ENCODE data around the gene GPR162.

GRCh38 chr12:6846316-6846869, 24.8 kb downstream of the GPR162 start:
- TF ChIP-seq CTCF (IDR thresholded peaks at IDR 0.05; ENCODE audit: low read depth, low read length) (no peak), POLR2A (IDR thresholded peaks at IDR 0.05; ENCODE audit: extremely low read depth, insufficient read length) (no peak)
- TF ChIP-seq, protein P1, sequence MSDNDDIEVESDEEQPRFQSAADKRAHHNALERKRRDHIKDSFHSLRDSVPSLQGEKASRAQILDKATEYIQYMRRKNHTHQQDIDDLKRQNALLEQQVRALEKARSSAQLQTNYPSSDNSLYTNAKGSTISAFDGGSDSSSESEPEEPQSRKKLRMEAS (IDR thresholded peaks at IDR 0.05; ENCODE audit: low read depth, low read length) = no peak

All from NB4 (cell line).